Activated CD4-positive, alpha-beta T cell treated with anti-CD3 and anti-CD28 coated beads, Interleukin-10, Interleukin-2, amounts not matched to agents 100 ng/mL and 50 ng/mL, durations not matched to agents 16 hours and 8 hours (primary cell): ENCODE measurements around the gene CNTN2.

ENCODE experiments used
- DNase-seq: peaks from one replicate; pipeline ENCODE4 v3.0.0-alpha.2; 2020

The CNTN2 gene, protein sequence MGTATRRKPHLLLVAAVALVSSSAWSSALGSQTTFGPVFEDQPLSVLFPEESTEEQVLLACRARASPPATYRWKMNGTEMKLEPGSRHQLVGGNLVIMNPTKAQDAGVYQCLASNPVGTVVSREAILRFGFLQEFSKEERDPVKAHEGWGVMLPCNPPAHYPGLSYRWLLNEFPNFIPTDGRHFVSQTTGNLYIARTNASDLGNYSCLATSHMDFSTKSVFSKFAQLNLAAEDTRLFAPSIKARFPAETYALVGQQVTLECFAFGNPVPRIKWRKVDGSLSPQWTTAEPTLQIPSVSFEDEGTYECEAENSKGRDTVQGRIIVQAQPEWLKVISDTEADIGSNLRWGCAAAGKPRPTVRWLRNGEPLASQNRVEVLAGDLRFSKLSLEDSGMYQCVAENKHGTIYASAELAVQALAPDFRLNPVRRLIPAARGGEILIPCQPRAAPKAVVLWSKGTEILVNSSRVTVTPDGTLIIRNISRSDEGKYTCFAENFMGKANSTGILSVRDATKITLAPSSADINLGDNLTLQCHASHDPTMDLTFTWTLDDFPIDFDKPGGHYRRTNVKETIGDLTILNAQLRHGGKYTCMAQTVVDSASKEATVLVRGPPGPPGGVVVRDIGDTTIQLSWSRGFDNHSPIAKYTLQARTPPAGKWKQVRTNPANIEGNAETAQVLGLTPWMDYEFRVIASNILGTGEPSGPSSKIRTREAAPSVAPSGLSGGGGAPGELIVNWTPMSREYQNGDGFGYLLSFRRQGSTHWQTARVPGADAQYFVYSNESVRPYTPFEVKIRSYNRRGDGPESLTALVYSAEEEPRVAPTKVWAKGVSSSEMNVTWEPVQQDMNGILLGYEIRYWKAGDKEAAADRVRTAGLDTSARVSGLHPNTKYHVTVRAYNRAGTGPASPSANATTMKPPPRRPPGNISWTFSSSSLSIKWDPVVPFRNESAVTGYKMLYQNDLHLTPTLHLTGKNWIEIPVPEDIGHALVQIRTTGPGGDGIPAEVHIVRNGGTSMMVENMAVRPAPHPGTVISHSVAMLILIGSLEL

DNA sequence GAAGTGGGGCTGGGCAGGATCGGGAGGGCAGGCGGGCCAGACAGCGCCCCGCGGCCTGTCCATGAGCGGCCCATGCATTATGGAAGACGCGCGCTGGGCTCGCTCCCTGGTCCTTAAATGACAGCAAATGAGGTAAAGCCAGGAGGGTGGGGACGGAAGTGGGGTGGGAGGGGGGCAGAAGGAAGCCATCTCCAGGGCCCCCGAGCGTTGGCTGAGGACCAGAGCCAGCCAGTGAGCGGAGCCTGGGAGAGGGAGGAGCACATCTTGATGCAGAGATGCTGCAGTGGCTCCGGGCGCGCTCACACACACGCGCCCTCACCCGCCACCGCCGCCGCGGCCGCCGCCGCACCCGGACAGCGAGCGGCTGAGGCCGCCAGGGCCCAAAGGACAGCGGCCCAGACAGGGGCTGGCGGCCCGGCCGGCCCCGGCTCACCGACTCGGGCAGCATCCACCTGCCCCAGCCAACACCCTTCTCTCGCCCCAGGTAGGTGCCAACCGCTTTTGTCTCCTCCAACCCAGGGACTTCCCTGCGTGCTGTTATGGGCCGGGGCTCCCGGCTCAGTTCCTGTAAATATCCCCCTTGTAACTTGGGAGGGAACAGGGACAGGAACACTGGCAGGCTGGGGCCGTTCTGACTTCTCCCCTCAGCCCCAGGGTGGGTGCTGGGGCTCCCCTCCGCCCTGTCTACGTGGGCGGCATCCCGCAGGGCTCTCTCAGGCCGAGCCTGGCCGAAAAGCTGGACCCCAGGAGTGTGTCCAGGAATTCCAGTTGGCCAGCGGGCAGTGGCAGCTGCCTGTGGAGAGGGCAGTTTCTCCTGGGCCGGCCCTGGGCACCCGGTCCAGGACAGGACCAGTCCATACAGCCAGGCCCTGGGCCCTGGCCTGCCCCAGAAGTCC, at the start of gene CNTN2:
CNTN2 (plus strand) TSS at position 302 of the 896 bp plus-strand sequence. CDS start 9,974 bp downstream, outside the sequence.
- DNase-seq, result no peak

DNA sequence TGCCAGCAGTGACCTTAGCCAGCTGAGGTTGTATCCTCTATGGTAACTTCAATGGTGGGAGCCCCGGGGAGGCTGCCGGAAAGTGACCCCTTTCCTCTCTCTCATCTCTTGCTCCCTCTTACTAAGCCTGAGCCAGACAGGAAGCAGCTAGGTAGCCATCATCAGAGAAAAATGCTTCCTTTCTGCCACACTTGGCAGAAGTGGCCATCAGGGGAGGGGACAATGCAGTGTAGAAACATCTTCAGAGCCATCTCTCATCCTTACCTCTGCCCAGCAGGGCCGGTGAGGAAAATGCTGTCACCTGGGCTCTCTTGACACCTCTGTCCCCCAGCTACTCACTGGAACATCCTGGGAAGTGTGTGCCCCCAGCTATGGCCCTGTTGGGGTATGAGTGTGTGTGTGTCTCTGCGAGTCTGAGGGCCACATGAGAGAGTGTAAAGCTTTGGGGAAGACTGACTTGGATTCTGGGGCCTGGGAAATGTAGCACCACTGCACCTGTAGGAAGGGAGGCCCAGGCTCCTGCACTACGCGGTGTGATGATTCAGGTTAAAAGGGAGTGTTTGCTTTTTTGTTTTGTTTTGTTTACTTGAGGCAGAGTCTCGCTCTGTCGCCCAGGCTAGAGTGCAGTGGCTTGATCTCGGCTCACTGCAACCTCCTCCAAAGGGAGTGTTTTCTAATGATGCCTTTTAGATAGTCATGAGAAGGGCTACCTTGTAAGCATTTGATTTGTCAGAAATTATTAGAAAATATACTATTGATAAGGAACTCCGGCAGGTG, 48.7 kb upstream of the CNTN2 start:
- DNase-seq, result no peak

DNA sequence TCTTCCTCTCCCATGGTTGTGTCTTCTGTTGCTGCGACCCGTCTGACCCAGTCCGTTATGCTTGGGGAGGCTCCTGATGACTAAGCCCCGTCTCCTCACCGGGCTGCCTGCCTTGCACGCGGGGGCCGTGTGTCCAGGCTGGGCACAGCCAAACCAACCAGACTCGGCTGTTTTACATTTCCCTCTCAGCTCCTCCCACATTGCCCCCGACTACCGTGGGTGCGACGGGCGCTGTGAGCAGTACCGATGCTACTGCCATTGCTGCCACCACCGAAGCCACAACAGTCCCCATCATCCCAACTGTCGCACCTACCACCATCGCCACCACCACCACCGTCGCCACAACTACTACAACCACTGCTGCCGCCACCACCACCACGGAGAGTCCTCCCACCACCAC, 46.0 kb upstream of the CNTN2 start:
- no peak for DNase-seq

DNA sequence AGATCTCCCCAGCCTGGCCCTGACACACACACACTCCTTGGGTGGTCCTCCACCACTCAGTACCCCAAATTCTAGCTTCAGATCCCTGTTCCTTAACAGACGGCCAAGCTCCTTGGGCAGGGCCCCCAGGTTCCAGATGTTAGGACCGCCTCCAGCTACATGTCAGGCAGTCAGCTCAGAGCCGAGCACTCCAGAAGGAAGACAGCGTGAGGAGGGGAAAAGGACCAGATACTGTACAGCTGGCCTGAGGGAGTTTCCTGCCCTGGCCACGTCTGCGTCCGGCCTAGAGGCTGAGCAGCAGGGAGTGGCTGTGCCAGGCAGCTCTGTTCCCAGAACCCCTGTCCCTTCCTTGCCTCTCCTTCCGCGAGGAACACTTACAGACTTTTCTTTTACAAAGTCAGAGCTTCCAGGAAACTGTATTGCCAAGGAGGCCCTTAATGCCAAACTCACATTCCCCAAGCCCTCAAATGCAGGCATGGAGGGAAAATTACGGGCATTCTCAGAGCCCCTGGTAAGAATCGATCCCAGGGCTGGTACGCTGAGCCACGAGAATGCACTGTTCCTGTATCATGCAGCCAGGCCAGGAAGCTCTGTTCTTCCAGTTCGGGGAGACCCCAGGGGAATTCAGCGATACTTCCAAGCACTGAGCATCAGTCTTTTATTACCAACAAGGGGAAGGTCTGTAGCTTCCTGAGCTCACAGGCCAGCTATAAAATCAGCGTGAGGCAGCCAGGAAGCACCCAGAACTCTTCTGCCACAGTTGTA, 45.2 kb upstream of the CNTN2 start:
- DNase-seq, result no peak

DNA sequence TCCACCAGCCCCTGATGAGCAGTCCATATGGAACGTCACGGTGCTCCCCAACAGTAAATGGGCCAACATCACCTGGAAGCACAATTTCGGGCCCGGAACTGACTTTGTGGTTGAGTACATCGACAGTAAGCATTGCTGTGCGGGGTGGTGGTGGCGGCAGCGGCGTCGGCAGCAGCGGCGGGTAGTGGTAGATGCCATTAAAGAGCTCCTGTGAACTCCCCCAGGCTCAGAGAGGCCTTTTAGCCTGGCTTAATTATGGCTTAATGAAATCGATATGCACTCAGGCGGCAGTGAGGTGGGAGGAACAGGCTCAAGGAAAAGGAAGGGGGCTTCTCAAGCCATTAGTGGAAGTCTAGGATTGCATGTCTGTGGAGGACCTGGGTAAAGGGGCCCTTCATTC, 41.9 kb upstream of the CNTN2 start:
- DNase-seq, result no peak

DNA sequence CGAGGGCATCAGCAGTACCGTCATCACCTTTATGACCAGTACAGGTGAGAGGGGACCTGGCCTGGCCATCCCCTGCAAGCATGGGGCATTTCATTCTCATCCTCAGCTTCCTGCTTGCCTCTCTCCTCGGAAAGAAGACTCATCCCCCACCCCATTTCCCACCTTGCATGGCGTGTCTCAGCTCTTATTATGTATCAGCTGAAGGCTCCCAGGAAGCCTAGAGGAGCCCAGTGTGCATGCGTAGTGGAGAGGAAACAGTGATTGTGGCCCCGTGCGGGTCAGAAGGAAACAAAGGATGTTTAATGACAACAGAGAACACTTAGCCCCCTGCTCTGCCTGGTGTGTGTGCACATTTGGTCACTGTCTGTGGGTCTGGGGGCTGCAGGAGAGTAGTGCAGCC, 40.3 kb upstream of the CNTN2 start:
- DNase-seq, result no peak

DNA sequence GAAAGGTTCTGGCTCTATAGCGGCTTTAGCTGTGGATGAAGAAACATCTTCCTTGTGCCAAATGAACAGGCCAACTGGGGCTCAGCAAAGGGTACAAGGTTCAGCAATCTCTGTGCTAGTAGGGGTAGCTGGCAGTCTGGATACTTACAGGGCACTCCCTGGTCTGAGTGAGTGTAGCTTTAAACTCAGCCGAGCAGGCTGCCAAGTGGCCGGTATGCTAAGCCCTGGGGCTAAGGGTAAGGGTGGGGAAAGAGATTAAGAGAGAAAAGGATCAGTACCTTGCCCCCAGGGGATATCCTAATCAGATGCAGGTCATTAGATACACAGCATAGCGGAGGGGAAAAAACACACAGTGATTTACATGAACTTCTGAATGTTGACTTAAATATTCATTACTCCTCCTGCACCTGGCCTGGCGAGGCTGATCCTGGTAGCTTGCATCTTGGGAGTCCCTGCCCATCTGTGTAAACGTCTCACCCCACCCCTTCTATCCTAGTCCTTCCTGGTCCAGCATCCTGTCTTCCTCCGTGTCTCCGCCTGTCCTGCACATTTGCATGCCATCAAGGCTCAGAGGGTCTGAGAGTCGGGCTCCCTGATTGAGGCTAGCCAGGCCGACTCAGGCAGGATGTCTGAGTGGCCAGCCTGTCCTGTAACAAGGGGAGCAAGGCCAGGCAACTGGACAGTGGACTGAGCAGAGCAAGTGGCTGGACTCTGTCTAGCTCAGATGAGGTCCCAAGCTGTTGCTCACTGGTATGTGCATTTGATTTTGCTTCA, 39.5 kb upstream of the CNTN2 start:
- DNase-seq, result no peak

DNA sequence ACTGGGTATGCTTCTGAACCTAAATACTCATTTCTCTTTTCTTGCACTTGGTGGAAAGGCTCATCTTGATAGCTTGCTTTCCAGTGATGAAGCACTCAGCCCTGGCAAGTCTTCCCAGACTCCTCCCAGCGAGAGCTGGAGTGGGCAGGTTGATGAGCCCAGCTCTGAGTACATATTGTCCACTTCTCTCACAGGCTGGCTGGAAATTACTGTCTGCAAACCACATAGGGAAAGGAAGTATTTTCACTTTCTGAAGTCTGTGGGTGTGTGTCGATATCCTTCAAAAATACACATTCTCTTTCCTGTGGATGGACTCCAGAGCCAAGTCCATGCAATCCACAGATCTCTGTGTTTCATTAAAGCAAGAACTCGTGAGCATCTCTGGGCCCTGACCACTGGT, 38.7 kb upstream of the CNTN2 start:
- no peak for DNase-seq

DNA sequence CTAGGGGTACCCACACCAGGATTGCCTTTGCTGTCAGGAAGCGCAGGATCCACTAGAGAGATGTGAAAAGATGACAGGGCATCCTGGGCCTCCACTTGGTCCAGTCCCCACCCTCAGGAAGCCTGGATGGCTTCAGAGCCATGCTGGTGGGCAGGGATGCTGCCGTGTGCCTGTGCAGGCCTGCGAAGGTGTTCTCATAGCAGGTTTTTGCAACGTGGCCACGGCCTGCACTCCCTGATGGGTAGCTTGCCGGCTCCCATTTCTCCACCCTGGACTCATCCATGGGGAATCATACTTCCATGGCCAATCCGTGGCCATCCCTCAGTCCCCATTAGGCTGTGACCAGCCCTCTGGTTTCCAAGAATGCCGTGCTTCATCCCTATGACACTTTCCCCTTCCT, 34.1 kb upstream of the CNTN2 start:
- no peak for DNase-seq

DNA sequence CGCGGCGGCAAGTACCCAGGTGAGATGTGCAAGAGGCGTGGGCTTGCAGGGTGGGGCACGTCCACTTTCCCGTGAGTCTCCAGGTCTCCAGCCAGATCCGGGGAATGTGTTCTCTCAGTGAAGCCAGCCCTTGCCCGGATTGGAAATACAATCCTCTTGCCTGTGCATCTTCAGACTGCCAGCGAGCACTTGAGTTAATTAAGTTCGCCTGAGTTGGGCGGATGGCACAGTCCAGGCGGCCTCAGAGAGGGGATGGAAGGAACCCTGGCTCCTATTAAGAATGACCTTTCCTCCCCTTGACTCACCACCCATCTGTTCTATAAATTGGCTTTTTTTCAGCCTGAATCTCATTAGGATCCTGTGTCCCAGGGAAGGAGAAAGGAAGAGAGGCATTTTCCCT, 33.3 kb upstream of the CNTN2 start:
- DNase-seq, result no peak

DNA sequence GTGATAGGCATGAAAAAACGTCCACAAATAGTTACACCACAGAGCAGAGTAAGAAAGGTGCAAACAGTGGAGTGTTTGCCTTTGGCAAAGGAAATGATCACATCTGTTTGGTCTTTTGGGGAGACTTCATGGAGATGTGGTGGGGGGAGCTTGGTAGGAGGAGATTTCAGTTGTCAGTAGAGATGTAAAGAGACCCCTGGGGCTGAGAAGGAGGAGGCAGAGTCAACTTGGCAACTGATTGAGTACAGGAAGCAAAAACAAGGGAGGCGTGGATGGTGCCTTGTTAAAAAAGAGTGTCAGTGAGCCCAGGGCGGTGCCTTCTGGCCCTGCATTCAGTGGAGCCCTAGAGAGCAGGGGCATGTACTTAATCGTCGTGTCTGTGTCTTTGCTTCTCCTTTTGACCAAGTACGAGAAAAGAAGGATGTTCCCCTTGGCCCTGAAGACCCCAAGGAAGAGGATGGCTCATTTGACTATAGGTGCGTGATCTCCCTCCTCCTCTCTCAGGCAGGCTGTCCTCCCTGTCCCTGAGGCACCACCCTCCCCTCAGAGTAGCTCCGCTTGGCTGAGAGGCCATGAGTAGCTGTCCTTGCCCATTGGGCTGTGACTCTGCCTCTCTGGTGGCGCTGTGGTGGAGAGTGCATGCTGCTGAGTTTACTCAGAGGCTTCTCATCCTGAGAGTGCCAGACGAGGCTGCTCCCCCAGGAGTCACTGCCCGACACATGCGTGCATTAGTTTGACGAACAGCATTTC, 30.4 kb upstream of the CNTN2 start:
- DNase-seq, result no peak

DNA sequence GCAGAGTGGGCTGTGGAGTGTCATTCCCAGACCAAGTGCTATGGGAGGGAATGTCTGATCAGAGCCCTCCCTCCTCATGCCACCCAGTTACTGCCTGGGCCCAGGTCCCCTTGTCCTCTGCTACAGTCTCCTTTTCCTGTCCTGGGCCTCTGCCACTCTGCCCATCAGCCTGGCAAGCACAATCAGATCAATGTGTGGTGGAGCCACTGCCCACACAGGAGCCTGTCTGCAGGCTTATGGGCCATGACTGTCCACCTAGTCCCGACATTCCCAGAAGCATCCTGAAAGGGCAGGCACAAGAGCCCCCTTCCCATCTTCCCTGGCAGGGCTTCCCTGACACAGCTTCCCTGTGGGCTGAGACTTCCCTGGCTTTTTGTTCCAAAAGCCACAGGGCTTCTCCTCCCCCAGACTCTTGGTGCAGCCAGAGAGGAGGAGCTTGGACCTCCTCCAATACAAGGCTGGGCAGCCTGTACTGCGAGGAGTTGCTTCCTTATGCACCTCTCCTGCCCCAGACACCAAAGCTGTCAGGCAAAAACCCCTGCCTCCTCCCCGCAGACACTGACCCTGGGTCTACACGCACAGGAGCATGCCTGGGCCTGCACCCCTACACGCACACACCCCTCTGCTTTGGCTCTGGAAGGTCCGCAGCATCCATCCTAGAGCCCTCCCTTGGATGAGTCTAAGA, 29.2 kb upstream of the CNTN2 start:
- no peak for DNase-seq

DNA sequence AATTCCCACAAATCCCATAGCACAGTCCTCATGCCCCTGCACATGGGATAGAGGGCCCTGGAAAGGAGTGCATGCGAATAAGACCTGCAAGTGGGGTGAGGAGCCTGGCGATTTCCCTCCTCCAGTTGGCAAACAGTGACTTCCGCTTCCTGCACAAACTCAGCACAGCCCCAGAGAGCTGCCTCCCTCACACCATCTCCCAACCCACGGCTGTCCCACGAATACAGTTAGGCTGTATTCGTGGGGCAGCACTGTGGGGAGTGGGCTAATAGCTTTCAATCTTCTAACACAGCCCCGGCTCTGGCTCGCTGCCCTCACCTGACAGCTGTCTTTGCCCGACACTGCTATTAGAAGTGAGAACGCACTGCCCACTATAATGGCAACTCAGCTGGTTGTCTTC, 28.2 kb upstream of the CNTN2 start:
- DNase-seq, result no peak

DNA sequence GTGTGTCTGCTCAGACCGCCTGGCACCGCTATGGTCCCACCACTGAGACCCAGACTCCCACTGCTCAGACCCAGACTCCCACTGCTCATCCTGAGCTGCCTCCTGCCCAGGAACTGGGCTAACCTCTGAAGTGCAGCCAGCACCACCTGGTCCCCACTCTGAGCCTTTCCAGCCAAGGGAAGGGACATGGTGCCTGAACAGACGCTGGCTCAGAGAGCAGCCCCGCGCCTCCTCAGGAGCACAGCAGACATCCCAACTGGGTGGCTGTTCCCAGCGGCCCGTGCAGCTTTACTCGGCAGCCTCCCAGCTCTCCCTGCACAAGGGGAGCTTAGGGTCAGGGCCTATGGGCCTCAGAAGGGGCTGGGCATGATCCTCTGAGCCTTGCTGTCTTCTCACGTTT, 27.8 kb upstream of the CNTN2 start:
- no peak for DNase-seq

DNA sequence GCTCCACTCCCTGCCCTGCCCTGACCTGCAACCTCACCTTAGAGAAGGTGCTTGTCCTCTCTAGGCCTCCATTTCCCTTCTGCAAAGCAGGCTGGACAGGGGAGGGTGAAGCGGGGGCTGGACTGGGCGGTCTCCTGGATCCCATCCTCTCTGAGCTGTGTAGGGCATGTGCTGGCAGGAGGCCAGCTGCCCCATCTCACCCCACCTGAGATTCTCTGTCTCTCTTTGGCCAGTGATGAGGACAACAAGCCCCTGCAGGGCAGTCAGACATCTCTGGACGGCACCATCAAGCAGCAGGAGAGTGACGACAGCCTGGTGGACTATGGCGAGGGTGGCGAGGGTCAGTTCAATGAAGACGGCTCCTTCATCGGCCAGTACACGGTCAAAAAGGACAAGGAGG, 26.9 kb upstream of the CNTN2 start:
- no peak for DNase-seq

DNA sequence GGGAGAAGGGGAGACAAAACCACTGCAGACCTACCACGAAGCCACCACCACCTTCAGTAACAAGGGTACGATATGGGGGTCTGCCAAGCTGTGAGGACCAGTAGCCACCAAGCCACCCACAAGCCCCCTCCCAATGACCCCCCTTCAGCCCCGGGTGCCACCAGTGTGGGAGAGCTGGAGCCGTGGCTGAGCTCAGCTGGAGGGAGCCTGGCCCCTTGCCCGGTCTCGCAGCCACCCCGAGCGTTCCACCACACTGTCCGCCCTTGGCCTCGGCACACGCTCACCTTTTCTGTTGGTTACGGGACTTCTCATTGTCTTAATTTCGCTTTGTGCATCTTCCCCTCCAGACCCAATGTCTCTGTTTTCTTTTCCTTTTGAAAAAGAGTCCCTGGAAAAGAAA, 26.4 kb upstream of the CNTN2 start:
- DNase-seq, result no peak

DNA sequence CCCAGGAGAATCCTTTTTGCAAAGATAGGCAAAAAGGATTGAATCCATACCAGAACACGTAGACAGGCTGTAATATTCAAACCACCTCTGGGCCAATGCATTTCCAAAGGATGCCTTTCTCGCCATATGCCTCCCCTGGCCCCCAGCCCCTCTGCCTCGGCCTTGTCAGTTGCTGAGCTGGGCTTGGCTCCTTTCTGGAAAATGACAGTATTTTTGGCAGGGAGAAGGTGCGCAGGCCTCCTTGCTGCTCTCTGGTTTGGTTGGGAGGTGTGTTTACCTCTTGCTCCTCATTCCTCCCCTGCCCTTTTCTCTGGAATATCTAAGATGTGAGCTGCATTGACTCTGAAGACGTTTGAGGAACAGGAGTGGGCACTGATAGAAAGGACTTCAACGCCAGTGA, 26.0 kb upstream of the CNTN2 start:
- no peak for DNase-seq

DNA sequence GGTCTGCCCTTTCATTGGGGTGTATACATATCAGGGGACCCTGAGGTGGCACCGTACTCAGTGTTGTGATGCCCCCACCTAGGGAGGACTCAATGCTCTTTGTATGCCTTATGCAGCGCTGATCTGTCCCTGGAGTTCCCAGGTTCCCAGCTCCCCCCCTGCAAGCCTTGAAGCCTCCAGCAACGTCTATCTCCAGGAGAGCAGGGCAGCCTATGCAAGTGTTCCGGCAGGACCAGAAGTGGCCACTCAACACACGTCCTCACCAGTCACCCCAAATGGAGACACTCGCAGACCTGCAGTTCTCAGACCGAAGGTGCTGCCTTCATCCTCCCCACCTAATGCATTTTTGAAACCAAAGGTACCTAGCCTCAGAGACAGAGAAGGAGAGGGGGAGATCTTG, 25.2 kb upstream of the CNTN2 start:
- DNase-seq, result no peak

DNA sequence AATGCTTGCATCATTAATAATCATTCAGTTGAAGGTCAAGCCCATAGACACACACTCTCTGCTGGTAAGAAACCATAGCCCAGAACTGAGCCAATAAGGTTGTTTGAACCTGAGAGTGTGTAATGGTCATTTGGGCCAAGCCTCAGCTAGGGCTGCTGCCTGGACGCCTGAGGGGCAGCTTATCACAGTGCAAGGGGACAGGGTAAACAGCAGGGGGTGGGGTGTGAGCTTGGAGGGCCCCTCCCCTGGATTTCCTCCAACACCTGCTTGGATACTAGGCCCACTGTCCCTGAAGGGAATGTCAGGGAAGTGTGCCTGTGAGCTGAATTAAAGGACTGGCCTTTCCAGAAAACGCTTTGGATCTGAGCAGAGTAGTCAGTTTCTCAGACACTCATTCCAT, 24.6 kb upstream of the CNTN2 start:
- no peak for DNase-seq
